GM21423 (cell line): ENCODE measurements around the gene KCNJ6.
"Not testable (repeated sequence)": the region's sequence is repeated elsewhere in the genome, so short reads cannot be mapped to it uniquely, and the experiment has no call there.

ENCODE experiments used
- ATAC-seq: cut with Tn5 transposase; IDR thresholded peaks from one replicate; pipeline ENCODE4 v1.9.1; 2021; ENCODE audit warnings: mild to moderate bottlenecking, moderate library complexity; ENCODE audit not compliant: unreplicated experiment

KCNJ6 gene

DNA sequence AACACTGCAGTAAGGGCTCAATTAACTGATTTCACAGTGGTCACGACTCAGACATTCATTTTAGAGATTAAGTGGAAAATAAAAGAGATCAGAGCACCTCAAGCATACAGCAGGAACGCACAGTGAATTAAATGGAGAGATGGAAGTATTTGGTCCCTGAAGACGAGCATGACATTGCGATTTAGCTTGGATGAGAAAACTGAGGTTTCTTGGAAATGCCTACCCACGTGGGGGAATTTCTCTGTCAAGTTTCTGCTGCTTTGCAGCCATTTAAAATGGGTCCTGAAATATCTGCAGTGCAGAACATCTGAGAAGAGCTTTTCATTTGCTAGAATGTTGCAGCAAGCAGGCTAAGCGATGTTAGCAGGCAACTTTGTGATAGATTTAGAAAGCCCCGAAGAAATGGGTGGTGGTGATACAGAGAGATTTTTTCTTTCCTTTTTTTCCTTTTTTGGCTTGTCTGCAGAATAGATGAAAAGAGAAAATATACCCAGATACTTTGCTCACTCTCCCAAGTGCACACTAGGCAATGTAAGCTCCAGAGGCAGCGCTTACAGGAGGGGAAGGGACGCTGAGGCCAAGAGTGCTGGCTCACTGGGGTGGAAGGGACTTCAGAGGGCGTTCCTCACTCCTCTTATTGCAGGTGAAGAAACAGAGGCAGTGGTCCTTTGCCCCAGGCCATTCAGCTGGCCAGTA, 258.0 kb downstream of the KCNJ6 start:
- ATAC-seq: no peak

DNA sequence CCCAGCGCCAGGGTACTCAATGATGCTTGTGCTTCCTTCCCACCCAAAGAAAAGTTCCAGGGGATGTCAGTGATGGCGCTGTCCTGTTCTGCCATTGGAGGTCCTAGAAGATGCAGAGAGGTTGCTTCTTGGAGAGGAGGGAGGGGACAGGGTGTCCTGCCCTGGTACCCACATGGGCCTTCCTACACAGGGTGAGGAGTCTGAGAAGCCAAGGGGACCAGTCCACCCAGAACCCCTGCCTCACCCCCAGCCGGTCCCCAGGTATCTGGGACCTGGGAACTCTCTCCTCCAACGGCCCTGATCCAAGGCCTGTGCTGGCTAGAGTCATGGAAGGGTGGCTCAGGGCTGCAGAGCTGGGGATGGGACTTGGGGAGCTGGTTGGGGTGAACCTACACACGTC, 259.4 kb downstream of the KCNJ6 start:
- no peak for ATAC-seq

DNA sequence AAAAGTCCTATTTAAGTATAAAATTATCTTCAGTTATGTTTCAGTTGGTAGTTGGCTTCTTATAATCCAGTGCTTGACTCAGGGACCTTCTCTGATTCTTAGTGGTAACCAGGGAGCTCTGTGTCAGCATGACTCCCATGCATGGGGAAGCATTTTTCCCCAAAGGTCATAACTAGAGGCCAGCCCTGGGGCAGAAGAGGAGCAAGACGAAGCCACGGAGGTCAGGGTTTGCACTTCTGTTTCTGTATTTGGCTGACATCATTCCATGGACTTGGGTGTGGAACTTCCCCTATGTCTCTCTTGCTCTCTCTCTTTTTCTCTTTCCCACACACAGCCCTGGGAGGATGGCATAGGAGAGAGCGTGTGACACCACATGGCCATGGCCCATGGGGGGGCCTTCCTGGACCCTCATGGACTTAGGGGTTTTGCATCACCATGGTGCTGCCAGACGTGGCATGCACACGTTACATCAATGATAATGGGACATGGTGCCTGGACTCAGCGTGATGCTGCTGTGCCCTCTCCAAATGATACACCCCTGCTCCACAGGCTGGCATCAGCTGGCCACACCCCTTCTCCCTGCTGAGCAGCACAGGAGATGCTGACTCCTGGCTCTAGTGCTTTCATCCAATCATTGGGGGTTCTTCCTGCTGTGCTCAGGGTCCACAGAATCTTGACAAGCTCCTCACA, 260.5 kb downstream of the KCNJ6 start:
- no peak for ATAC-seq

DNA sequence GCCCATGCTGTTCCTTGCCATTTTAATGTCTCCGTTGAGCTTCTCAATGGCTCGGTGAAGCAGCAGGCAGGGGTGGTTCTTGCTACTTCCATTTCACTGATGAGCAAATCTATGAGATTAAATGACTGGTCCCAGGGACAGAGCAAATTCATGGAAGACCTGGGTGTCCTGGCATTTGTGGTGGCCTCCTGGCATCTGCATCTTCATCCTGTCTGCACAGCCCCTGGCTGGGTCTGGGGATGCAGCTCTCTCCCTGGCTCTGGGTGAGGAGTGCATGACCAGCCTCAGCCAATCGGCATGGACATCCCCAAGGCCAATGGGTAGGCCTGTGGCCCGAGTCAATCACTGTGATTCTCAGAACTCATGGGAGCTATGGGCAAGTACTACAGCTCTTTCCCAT, 261.7 kb downstream of the KCNJ6 start:
- ATAC-seq: no peak

DNA sequence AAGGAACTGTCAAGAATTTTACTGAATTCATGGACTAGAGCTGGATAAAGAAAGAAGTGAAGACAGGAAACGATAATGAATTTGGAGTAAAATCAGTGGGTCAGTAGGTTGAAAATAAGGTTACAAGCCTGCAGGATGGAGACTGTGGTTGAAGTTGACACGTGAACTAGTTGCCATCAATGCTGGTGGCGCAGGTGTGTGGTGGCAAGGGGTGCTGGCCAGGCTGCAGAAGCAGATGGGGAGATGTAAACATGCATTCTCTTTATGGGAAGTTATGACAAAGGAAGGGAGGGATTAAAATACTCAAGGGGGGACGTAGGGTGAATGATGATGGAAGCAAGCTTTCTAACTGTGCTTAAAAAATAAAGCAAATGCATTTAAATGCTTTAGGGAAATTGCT, 263.1 kb downstream of the KCNJ6 start:
- no peak for ATAC-seq

DNA sequence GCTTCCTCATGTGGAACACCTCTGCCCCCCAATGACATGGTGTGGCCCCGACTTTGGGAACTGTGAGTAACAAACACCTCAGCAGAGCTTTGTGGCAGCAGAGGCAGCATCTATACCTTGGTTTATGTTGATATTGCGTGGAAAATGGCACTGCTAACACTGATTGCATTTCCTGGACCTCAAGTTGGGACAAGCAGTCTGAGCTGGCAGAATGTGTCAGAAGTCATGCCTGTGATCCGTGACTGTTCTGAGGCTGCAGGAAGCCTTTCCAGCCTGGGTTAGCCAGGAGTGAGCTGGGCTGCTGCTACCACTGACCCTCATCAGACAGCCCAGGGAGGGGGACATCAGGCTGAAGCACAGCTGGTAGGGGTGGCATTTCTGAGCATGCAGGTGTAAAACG, 268.5 kb downstream of the KCNJ6 start:
- ATAC-seq: no peak

DNA sequence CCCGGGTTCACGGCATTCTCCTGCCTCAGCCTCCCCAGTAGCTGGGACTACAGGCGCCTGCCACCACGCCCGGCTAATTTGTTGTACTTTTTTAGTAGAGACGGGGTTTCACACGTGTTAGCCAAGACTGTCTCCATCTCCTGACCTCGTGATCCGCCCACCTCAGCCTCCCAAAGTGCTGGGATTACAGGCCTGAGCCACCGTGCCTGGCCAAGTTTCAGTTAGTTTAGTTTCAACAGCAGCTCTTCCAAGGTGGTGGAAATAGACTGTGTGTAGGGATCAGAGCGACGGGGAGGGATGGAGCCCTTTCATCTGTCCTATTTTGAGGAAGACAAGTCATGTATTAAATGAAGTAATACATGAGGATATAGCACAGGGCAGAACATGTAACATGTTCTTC, 269.5 kb downstream of the KCNJ6 start:
- not testable (repeated sequence) for ATAC-seq

DNA sequence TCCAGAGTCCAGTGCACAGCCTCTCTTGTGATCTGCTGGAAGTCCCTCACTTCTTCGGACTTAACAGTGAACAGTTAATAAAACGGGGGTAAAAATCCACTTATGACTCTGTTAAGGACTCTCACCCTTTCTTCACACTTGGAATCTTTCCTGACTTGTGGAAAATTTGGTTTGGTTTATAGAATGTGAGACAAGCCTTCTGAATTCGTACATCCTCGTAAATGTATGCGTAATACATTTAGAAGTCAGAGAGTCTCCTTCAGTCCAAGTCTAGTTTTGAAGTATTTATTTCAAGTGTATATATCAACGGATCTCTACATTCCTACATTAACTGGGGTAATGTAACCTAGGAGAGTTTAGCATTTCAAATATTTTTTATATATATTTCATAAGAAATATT, 270.4 kb downstream of the KCNJ6 start:
- ATAC-seq: no peak

DNA sequence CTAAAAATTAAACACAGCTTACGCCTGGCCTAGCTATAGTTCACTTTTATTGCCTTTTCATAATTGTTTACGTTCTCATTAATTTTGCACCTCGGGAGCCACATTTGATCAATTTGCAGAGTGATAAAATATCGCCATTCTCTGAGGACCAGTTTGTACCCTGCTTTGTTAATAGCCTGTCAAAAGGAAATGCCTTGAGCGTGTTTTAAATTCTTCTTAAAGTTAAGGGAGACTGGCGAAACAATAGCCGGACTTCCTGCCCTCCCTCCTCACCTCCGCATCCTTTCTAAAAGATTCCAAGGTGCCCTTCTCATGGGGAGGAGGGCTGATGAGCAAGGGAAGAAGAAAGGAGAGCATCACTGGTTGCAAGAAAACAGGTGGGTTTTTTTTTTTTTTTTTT, 271.6 kb downstream of the KCNJ6 start:
- no peak for ATAC-seq

DNA sequence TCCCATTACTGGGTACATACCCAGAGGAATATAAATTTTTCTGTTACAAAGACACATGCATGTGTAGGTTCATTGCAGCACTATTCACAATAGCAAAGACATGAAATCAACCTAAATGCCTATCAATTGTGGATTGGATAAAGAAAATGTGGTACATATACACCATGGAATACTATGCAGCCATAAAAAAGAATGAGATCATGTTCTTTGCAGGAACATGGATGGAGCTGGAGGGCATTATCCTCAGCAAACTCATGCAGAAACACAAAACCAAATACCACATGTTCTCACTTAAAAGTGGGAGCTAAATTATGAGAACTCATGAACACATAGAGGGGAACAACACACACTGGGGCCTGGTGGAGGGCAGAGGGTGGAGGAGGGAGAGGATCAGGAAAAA, 272.4 kb downstream of the KCNJ6 start:
- not testable (repeated sequence) for ATAC-seq

DNA sequence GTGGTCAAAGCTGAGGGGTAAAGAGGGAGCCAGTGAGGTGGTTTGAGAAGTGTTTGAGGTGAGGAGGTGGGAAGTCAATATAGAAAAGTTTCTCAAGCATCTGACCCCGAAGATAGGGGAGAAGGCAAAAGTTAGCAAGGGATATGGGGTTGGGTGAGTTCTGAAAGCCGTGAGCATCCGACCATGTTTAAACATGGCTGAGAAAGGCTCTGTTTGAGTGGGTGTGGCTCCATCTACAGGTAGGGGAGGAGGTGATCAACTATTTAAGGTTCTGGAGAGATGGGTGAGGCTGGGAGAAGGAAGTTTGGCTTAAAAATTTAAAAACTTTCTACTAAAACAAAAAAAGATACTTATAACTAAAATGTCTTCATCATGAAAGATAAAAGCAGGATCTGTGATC, 273.8 kb downstream of the KCNJ6 start:
- no peak for ATAC-seq

DNA sequence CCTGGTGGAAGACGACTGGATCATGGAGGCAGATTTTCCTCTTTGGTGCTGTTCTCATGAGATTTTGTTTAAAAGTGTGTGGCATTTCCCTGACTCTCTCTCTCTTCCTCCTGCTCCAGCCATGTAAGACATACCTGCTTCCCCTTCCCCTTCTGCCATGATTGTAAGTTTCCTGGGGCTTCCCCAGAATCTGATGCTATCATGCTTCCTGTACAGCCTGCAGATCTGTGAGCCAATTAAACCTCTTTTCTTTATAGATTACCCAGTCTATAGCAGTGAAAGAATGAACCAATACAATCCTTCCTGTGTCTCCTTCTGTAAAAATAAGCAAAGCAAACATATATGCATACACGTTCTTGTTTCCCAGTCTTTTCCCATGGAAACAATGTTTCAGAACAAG, 276.5 kb downstream of the KCNJ6 start:
- no peak for ATAC-seq

DNA sequence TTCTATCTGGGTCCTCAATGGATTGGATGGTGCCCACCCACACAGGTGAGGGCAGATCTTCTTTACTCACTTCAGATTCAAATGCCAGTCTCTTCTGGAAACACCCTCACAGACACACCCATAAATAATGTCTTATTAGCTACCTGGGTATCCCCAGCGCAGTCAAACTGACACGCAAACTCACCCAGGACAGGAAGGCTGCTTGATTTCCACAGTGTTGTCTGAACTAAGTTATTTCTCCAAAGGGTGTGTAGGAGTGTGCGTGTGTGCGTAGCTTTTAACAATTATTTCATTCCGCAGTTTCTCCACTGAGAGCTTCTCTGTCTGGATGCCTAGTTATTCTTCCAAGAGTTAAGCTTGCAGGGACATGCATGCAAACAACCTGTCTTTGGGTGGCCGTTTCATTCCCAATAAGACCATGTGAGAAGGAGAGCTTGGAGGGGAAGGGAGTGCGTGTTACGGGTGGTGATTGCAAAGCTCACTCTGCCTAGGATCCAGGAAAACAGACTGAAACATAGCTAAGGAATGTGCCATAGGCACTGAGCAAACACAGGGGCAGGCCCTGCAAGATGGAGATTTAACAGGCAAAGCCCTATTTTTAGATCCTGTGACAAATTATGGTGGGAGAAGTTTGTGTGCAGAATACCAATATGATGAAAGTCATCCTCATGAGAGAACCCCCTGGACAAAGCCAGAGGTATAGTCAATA, 280.0 kb downstream of the KCNJ6 start:
- ATAC-seq: no peak

DNA sequence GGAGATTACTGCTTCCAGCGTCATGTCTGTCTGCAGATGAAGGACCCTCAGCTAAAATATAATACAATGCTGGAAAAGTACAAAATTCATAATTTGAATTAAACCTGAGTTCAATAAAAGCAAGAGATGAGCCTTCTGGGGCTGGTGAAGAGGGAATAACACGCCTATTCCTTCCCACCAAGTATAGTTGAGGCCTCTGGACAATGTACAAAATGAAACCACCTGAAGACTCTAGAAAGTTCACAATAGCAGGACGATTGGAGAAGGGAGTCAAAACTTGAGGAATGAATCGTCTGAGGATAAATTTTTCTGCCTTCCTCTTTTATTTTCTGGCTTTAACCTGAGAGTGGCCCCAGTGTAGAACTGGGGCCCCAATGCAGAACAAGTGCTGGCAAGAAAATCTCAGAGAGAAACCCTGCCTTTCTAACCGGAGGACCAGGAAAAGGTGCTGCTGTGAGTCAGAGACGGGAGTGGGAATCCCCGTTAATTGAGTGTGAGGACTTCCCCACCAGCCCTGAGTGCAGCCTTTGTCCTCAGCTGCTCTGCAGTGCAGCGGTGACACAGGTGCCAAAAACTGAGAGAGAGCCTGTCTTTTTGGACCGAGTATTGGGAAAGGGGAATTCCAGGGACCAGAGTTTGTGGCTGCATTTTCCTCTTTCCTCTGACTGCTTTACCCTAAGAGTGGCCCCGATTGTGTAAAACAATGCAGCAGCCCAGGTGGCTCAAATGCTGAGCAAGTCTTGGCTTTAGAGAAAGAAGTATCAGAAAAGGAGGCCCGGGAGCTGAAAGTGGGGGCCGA, 284.7 kb downstream of the KCNJ6 start:
- ATAC-seq: peak; percentile 55

DNA sequence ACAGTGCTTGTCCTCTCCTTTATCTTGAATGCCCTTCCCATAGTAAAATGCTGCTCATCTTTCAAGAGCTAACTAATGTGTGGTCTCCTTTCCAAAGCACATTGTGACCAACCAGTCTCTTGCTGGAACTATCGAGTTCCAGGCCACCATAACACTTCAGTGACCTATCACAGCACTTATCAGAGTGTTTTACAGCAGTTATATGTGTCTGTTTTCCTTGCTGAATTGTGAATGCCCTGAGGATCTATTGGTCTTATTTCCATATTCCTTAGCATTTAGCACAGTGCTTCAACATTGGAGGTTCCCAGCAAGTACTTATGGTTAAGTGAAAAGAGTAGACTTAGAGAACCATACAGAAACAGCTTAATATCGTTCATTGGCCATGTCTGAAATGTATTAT, 285.4 kb downstream of the KCNJ6 start:
- ATAC-seq: no peak

DNA sequence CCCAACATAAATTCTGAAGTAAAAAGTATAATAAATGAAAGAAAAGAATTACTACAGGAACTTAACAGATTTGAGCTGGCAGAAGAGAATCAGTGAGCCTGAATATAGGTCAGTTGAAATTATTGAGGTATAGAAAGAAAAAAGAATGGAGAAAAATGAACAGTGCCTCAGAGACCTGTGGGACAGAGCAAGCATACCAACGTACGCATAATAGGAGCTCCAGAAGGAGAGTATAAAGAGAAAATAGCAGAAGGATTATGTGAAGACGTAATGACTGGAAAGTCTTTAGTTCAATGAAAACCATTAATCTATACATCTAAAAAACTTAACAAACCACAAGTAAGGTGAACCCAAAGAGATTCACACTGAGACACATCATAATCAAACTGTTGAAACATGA, 287.9 kb downstream of the KCNJ6 start:
- no peak for ATAC-seq

DNA sequence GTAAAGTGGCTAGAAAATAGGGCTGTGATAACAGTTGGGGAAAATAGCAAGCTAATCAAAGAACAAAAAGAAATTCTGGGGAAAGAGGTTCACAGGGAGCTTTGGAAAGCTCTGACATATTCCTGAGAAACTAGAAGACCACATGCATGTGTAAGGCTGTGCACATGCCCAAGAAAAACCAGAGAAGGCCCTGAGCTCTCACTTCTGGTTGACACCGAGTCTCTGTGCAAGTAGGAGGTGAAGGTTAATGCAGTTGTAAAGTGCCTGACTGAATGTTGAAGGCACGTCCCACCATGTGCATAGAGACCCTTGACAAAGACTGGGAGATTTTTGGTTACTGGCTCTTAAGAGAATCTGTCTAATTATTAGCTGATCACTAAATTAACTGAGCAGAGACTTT, 288.7 kb downstream of the KCNJ6 start:
- ATAC-seq: no peak

DNA sequence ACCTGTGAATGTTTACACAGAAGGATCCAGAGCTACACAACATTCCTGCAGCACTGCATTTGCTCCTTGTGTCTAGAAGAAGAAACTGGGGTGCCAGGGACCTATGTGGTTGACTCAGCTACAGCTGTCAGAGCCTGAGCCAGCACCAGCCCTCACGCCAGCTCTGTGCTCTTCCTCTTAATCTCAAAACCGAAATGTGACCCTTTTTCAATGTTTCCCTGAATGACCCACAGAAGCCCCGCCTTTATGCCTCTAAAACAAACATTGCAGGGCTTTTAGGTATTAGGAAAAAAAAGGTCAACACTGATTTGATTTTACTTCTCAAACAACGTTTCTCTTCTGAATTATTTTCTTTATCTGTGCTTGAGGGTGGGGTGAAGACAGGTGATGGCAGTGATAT, 289.2 kb downstream of the KCNJ6 start:
- ATAC-seq: no peak

DNA sequence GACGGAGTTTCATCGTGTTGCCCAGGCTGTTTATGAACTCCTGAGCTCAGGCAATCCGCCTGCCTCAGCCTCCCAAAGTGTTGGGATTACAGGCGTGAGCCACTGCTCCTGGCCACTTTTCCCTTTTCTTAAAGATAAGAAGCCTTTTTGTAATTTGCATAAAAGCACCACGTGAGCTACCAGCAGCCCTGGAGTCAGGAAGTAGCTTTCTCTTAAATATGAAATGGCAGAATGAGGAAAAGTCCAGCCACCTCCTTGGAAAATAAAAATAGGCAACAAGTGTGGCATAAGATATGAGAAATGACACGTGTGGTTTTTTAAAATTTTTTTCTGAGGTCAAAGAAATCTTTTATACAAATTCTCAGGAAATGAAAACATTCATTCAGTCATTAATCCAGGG, 289.9 kb downstream of the KCNJ6 start:
- ATAC-seq: no peak

DNA sequence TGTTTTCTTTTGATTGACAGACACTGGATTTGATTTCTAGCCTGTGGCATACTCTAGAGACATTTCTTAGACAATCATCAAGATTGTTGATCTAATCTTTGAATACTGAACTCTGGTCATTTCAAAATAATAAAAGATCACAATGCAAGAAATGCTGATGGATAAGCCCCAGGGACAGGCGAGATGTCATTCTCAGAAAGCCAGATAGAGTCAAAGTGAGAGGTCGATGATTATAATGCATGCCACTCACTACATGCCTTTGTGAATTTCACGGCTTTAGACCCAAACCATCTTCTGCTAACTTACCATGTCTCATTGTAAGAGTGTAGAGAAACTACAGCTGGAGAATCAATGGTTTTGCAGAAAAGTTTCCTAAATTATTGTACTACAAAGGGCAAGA, 292.6 kb downstream of the KCNJ6 start:
- ATAC-seq: no peak

DNA sequence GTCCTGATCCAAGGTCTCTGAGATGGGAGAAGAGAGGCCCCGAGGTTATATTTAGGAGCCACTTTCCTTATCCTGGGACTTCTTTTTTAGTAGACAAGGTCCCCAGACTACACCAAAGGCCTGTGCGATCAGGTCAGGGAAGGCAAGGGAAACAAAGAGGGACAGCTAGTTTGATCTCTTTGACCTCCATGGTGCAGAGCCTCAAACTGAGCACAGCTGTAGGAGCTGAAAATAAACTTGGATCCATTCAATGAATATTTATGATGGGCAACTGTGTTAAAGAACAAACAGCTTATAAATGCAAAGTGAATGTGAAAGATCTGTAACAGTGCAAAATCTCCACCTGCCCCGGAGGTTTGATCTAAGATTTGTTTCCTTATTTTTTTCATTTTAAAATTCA, 293.1 kb downstream of the KCNJ6 start:
- ATAC-seq: no peak
